ENCODE results near the gene DAPK2.

DNA sequence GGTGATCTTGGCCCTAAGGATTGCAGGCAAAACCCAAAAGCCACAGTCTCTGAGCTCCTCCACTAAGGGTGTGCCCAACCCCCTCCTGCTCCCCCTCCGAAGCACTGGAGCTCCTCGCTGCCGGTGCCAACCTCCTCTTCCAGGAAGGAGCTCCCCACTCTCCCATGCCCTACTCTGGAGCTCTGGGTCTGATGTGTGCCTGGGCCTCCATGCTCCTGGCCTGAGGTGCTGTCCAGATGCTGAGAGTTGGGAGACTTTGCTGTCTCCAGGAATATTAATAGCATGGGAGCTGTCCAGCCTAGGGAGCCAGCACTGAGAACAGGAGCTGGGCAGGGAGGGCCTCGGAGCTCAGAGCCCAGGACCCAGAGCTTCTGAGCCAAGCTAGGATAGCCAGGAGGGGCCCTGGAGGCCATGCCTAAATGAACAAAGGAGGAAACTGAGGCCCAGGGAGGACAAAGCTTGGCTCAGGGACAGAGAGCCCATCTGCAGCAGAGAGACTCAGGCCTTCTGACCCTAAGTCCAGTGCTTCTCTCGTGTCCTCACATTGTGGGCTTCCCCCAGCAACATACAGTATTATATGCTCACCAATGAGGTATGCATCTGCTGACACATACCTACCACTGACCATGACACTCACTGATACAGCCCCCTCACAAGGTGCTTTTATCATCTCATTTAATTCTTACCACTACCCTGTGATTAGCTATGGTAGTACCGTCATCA, 175.6 kb downstream of the DAPK2 start:
- TF ChIP-seq, protein P1, sequence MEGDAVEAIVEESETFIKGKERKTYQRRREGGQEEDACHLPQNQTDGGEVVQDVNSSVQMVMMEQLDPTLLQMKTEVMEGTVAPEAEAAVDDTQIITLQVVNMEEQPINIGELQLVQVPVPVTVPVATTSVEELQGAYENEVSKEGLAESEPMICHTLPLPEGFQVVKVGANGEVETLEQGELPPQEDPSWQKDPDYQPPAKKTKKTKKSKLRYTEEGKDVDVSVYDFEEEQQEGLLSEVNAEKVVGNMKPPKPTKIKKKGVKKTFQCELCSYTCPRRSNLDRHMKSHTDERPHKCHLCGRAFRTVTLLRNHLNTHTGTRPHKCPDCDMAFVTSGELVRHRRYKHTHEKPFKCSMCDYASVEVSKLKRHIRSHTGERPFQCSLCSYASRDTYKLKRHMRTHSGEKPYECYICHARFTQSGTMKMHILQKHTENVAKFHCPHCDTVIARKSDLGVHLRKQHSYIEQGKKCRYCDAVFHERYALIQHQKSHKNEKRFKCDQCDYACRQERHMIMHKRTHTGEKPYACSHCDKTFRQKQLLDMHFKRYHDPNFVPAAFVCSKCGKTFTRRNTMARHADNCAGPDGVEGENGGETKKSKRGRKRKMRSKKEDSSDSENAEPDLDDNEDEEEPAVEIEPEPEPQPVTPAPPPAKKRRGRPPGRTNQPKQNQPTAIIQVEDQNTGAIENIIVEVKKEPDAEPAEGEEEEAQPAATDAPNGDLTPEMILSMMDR (conservative IDR thresholded peaks at IDR 0.05): no peak
- TF ChIP-seq ZFX (IDR thresholded peaks at IDR 0.05): no peak

Data from C4-2B (cell line).